Upper lobe of left lung (tissue), 4 donors: ENCODE data around the gene SGCE.

Experiments
- EP300 ChIP-seq, 4 donors: sonication (generic); formaldehyde crosslinking; IDR thresholded peaks; one replicate each; pipeline ENCODE4 v1.5.1; 2017; ENCODE audit warnings: antibody characterized with exemption in 4 of 4, control low read depth in 2 of 4
- POLR2A ChIP-seq, 4 donors: fragments of 450-650 bp; IDR thresholded peaks; one replicate each; pipeline ENCODE4 v1.5.1; 2016 to 2017; ENCODE audit warnings: antibody characterized with exemption in 4 of 4, mild to moderate bottlenecking in 2 of 4
- POLR2AphosphoS5 ChIP-seq, 2 donors: sonication (generic); formaldehyde crosslinking; IDR thresholded peaks; one replicate each; pipeline ENCODE4 v1.5.1; 2017; ENCODE audit warnings: antibody characterized with exemption in 2 of 2
- TF ChIP-seq, protein P1 (sequence below), 6 experiments: fragments of 450-650 bp in 4 of 6; fragments of 200-600 bp in 2 of 6; sonication (generic) in 2 of 6; IDR thresholded peaks; one replicate each; pipeline ENCODE4 v1.5.1; 2016 to 2019; ENCODE audit warnings: antibody characterized with exemption in 6 of 6

DNA sequence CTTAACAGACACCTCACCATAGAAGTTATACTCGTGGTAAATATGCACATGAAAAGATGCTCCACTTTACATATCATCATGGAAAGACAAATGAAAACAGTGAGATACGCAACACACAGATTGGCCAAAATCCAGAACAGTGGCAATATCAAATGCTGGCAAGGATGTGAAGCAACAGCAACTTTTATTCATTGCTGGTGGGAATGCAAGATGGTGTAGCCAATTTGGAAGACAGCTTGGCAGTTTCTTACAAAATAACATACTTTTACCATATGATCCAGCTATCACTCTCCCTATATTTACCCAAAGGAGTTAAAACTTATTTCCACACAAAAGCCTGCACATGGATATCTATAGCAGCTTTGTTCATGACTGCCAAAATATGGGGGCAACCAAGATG is 46.4 kb downstream of the SGCE start:
- TF ChIP-seq, protein P1, sequence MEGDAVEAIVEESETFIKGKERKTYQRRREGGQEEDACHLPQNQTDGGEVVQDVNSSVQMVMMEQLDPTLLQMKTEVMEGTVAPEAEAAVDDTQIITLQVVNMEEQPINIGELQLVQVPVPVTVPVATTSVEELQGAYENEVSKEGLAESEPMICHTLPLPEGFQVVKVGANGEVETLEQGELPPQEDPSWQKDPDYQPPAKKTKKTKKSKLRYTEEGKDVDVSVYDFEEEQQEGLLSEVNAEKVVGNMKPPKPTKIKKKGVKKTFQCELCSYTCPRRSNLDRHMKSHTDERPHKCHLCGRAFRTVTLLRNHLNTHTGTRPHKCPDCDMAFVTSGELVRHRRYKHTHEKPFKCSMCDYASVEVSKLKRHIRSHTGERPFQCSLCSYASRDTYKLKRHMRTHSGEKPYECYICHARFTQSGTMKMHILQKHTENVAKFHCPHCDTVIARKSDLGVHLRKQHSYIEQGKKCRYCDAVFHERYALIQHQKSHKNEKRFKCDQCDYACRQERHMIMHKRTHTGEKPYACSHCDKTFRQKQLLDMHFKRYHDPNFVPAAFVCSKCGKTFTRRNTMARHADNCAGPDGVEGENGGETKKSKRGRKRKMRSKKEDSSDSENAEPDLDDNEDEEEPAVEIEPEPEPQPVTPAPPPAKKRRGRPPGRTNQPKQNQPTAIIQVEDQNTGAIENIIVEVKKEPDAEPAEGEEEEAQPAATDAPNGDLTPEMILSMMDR (IDR thresholded peaks at IDR 0.05), result no peak
- TF ChIP-seq POLR2A (IDR thresholded peaks at IDR 0.05) (no peak), POLR2AphosphoS5 (IDR thresholded peaks at IDR 0.05) (no peak), EP300 (IDR thresholded peaks at IDR 0.05) (no peak)
